ENCODE data around the gene CCDC102A.

Gene CCDC102A

GRCh38 chr16:57513371-57514102 is 22.8 kb downstream of the CCDC102A start:
- H3K9me3 ChIP-seq (ENCODE audit: insufficient read depth, low read length), result no peaks in the 10 kb centered on the region
- no peak for DNase-seq (ENCODE audit: low read depth, low spot score)
- H3K4me3 ChIP-seq (ENCODE audit: insufficient read length, low read depth), result no peak overlapping the region
- peaks cover 41% of the 10 kb centered on the region for H3K36me3 ChIP-seq (ENCODE audit: insufficient read depth, insufficient read length, low read length)
- peaks cover 18% of the 10 kb centered on the region for H3K4me1 ChIP-seq (ENCODE audit: insufficient read depth, insufficient read length)
- no peaks in the 10 kb centered on the region for H3K27me3 ChIP-seq (ENCODE audit: insufficient read depth, insufficient read length)
- peak overlapping the region; percentile 36 for H3K9ac ChIP-seq (ENCODE audit: insufficient read length, low read depth)
- TF ChIP-seq SUZ12 (IDR thresholded peaks at IDR 0.05; ENCODE audit: extremely low read depth, insufficient read depth, insufficient read length) (no peak), YY1 (IDR thresholded peaks at IDR 0.05; ENCODE audit: insufficient read depth, insufficient read length) (no peak), ZNF274 (IDR thresholded peaks at IDR 0.05; ENCODE audit: low read depth, low read length) (no peak)

- TF ChIP-seq ZNF274 (IDR thresholded peaks at IDR 0.05; ENCODE audit: low read depth, low read length) (no peak), SUZ12 (IDR thresholded peaks at IDR 0.05; ENCODE audit: extremely low read depth, insufficient read depth, insufficient read length) (no peak), YY1 (IDR thresholded peaks at IDR 0.05; ENCODE audit: insufficient read depth, insufficient read length) (no peak)
- Histone ChIP-seq H3K9me3 (ENCODE audit: insufficient read depth, low read length) (no peaks in the 10 kb centered on the region), H3K4me3 (ENCODE audit: insufficient read length, low read depth) (no peak overlapping the region), H3K27me3 (ENCODE audit: insufficient read depth, insufficient read length) (no peaks in the 10 kb centered on the region), H3K4me1 (ENCODE audit: insufficient read depth, insufficient read length) (peaks cover 27% of the 10 kb centered on the region), H3K9ac (ENCODE audit: insufficient read length, low read depth) (no peak overlapping the region), H3K36me3 (ENCODE audit: insufficient read depth, insufficient read length, low read length) (peaks cover 31% of the 10 kb centered on the region)
- no peak for DNase-seq (ENCODE audit: low read depth, low spot score)
These were observed 23.9 kb downstream of the CCDC102A start for GRCh38 chr16:57512296-57513001.

- H3K36me3 ChIP-seq (ENCODE audit: insufficient read depth, insufficient read length, low read length), result peaks cover 12% of the 10 kb centered on the region
- DNase-seq (ENCODE audit: low read depth, low spot score), result no peak
- TF ChIP-seq YY1 (IDR thresholded peaks at IDR 0.05; ENCODE audit: insufficient read depth, insufficient read length), result no peak
- H3K4me1 ChIP-seq (ENCODE audit: insufficient read depth, insufficient read length), result peaks cover 32% of the 10 kb centered on the region
- H3K4me3 ChIP-seq (ENCODE audit: insufficient read length, low read depth), result no peak overlapping the region
- no peaks in the 10 kb centered on the region for H3K27me3 ChIP-seq (ENCODE audit: insufficient read depth, insufficient read length)
- H3K9me3 ChIP-seq (ENCODE audit: insufficient read depth, low read length), result no peaks in the 10 kb centered on the region
- peak overlapping the region; percentile 51 for H3K9ac ChIP-seq (ENCODE audit: insufficient read length, low read depth)
These were observed 26.1 kb downstream of the CCDC102A start for GRCh38 chr16:57510016-57510871.

- Histone ChIP-seq H3K4me3 (ENCODE audit: insufficient read length, low read depth) (no peak overlapping the region), H3K27me3 (ENCODE audit: insufficient read depth, insufficient read length) (no peaks in the 10 kb centered on the region), H3K9ac (ENCODE audit: insufficient read length, low read depth) (no peak overlapping the region), H3K4me1 (ENCODE audit: insufficient read depth, insufficient read length) (peaks cover 31% of the 10 kb centered on the region), H3K9me3 (ENCODE audit: insufficient read depth, low read length) (no peaks in the 10 kb centered on the region), H3K36me3 (ENCODE audit: insufficient read depth, insufficient read length, low read length) (peaks cover 10% of the 10 kb centered on the region)
- no peak for DNase-seq (ENCODE audit: low read depth, low spot score)
- no peak for TF ChIP-seq YY1 (IDR thresholded peaks at IDR 0.05; ENCODE audit: insufficient read depth, insufficient read length)
- no peak for TF ChIP-seq SUZ12 (IDR thresholded peaks at IDR 0.05; ENCODE audit: extremely low read depth, insufficient read depth, insufficient read length)
These were observed 27.0 kb downstream of the CCDC102A start for GRCh38 chr16:57509231-57509923.

GRCh38 chr16:57508035-57508425 is 28.3 kb downstream of the CCDC102A start:
- Histone ChIP-seq H3K4me1 (ENCODE audit: insufficient read depth, insufficient read length) (peaks cover 30% of the 10 kb centered on the region), H3K27me3 (ENCODE audit: insufficient read depth, insufficient read length) (no peaks in the 10 kb centered on the region), H3K4me3 (ENCODE audit: insufficient read length, low read depth) (no peak overlapping the region), H3K36me3 (ENCODE audit: insufficient read depth, insufficient read length, low read length) (peaks cover 9% of the 10 kb centered on the region), H3K9ac (ENCODE audit: insufficient read length, low read depth) (peak overlapping the region; percentile 46), H3K9me3 (ENCODE audit: insufficient read depth, low read length) (no peaks in the 10 kb centered on the region)
- no peak for DNase-seq (ENCODE audit: low read depth, low spot score)
- TF ChIP-seq ZNF274 (IDR thresholded peaks at IDR 0.05; ENCODE audit: low read depth, low read length) (no peak), YY1 (IDR thresholded peaks at IDR 0.05; ENCODE audit: insufficient read depth, insufficient read length) (no peak), SUZ12 (IDR thresholded peaks at IDR 0.05; ENCODE audit: extremely low read depth, insufficient read depth, insufficient read length) (no peak)

GRCh38 chr16:57507136-57508034 is 29.0 kb downstream of the CCDC102A start:
- TF ChIP-seq YY1 (IDR thresholded peaks at IDR 0.05; ENCODE audit: insufficient read depth, insufficient read length), result no peak
- no peak for TF ChIP-seq SUZ12 (IDR thresholded peaks at IDR 0.05; ENCODE audit: extremely low read depth, insufficient read depth, insufficient read length)
- TF ChIP-seq ZNF274 (IDR thresholded peaks at IDR 0.05; ENCODE audit: low read depth, low read length), result no peak
- H3K4me1 ChIP-seq (ENCODE audit: insufficient read depth, insufficient read length), result peaks cover 29% of the 10 kb centered on the region
- no peaks in the 10 kb centered on the region for H3K9me3 ChIP-seq (ENCODE audit: insufficient read depth, low read length)
- no peak for DNase-seq (ENCODE audit: low read depth, low spot score)
- peak overlapping the region; percentile 46 for H3K9ac ChIP-seq (ENCODE audit: insufficient read length, low read depth)
- H3K4me3 ChIP-seq (ENCODE audit: insufficient read length, low read depth), result no peak overlapping the region
- no peaks in the 10 kb centered on the region for H3K27me3 ChIP-seq (ENCODE audit: insufficient read depth, insufficient read length)
- peaks cover 3% of the 10 kb centered on the region for H3K36me3 ChIP-seq (ENCODE audit: insufficient read depth, insufficient read length, low read length)

Measured in NT2/D1 (cell line).